Measurements from ENCODE around the gene SYNGR2. TPM values are rescaled to one million over a fixed set of nuclear protein-coding genes. Genes with fewer than 3 reads are reported as not detected.

The SYNGR2 gene
- total and polyA plus RNA-seq, 9 of the 15 experiments (the other 6 are each of a cell fraction or from before 2014, with no cell fraction given): 1.4 to 173 (median 87.8) TPM

DNA sequence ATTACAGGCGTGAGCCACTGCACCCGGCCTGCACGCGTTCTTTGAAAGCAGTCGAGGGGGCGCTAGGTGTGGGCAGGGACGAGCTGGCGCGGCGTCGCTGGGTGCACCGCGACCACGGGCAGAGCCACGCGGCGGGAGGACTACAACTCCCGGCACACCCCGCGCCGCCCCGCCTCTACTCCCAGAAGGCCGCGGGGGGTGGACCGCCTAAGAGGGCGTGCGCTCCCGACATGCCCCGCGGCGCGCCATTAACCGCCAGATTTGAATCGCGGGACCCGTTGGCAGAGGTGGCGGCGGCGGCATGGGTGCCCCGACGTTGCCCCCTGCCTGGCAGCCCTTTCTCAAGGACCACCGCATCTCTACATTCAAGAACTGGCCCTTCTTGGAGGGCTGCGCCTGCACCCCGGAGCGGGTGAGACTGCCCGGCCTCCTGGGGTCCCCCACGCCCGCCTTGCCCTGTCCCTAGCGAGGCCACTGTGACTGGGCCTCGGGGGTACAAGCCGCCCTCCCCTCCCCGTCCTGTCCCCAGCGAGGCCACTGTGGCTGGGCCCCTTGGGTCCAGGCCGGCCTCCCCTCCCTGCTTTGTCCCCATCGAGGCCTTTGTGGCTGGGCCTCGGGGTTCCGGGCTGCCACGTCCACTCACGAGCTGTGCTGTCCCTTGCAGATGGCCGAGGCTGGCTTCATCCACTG is 45.8 kb downstream of the SYNGR2 start, which contains the start of gene BIRC5 (continued):
- TF ChIP-seq ASH1L (IDR thresholded peaks at IDR 0.05; ENCODE audit: borderline replicate concordance, low read depth, partially characterized antibody): no peak
- no peak for TF ChIP-seq BDP1 (IDR thresholded peaks at IDR 0.05; ENCODE audit: insufficient read depth, insufficient read length)
- TF ChIP-seq SMARCA4 (IDR thresholded peaks at IDR 0.05): no peak
- TF ChIP-seq POU5F1 (IDR thresholded peaks at IDR 0.05; ENCODE audit: borderline replicate concordance, low read depth, low read length, partially characterized antibody): no peak
- no peak for TF ChIP-seq ZNF212 (CRISPR knock-in tag; IDR thresholded peaks at IDR 0.05)
- TF ChIP-seq, protein P1, sequence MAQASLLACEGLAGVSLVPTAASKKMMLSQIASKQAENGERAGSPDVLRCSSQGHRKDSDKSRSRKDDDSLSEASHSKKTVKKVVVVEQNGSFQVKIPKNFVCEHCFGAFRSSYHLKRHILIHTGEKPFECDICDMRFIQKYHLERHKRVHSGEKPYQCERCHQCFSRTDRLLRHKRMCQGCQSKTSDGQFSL (CRISPR knock-in tag; IDR thresholded peaks at IDR 0.05): peak; percentile 57; the same call in 1 of the 2 replicates
- TF ChIP-seq, protein P1 (tag; IDR thresholded peaks at IDR 0.05): no peak
- TF ChIP-seq, protein P2, sequence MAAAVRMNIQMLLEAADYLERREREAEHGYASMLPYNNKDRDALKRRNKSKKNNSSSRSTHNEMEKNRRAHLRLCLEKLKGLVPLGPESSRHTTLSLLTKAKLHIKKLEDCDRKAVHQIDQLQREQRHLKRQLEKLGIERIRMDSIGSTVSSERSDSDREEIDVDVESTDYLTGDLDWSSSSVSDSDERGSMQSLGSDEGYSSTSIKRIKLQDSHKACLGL (CRISPR knock-in tag; IDR thresholded peaks at IDR 0.05; ENCODE audit: borderline replicate concordance, poor library complexity, severe bottlenecking): no peak
- TF ChIP-seq ZNF253 (CRISPR knock-in tag; conservative IDR thresholded peaks at IDR 0.05): no peak
- no peak for TF ChIP-seq IRF2 (CRISPR knock-in tag; IDR thresholded peaks at IDR 0.05)
- TF ChIP-seq, protein P3, sequence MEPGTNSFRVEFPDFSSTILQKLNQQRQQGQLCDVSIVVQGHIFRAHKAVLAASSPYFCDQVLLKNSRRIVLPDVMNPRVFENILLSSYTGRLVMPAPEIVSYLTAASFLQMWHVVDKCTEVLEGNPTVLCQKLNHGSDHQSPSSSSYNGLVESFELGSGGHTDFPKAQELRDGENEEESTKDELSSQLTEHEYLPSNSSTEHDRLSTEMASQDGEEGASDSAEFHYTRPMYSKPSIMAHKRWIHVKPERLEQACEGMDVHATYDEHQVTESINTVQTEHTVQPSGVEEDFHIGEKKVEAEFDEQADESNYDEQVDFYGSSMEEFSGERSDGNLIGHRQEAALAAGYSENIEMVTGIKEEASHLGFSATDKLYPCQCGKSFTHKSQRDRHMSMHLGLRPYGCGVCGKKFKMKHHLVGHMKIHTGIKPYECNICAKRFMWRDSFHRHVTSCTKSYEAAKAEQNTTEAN (CRISPR knock-in tag; IDR thresholded peaks at IDR 0.05): peak; percentile 67; the same call in 1 of the 2 replicates
- no peak for TF ChIP-seq SETDB1 (IDR thresholded peaks at IDR 0.05; ENCODE audit: low read length)
- TF ChIP-seq SPI1 (IDR thresholded peaks at IDR 0.05; ENCODE audit: borderline replicate concordance, low read depth, low read length): no peak
- TF ChIP-seq ELF2 (CRISPR knock-in tag; IDR thresholded peaks at IDR 0.05): peak; percentile 47; the same call in 1 of the 2 replicates
- TF ChIP-seq, protein P4, sequence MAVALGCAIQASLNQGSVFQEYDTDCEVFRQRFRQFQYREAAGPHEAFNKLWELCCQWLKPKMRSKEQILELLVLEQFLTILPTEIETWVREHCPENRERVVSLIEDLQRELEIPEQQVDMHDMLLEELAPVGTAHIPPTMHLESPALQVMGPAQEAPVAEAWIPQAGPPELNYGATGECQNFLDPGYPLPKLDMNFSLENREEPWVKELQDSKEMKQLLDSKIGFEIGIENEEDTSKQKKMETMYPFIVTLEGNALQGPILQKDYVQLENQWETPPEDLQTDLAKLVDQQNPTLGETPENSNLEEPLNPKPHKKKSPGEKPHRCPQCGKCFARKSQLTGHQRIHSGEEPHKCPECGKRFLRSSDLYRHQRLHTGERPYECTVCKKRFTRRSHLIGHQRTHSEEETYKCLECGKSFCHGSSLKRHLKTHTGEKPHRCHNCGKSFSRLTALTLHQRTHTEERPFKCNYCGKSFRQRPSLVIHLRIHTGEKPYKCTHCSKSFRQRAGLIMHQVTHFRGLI (CRISPR knock-in tag; IDR thresholded peaks at IDR 0.05): no peak
- TF ChIP-seq, protein P5, sequence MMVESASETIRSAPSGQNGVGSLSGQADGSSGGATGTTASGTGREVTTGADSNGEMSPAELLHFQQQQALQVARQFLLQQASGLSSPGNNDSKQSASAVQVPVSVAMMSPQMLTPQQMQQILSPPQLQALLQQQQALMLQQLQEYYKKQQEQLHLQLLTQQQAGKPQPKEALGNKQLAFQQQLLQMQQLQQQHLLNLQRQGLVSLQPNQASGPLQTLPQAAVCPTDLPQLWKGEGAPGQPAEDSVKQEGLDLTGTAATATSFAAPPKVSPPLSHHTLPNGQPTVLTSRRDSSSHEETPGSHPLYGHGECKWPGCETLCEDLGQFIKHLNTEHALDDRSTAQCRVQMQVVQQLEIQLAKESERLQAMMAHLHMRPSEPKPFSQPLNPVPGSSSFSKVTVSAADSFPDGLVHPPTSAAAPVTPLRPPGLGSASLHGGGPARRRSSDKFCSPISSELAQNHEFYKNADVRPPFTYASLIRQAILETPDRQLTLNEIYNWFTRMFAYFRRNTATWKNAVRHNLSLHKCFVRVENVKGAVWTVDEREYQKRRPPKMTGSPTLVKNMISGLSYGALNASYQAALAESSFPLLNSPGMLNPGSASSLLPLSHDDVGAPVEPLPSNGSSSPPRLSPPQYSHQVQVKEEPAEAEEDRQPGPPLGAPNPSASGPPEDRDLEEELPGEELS (CRISPR knock-in tag; IDR thresholded peaks at IDR 0.05; ENCODE audit: borderline replicate concordance): peak; percentile 41; the same call in 1 of the 2 replicates
- TF ChIP-seq ZNF217 (CRISPR knock-in tag; IDR thresholded peaks at IDR 0.05): no peak
- TF ChIP-seq L3MBTL2 (IDR thresholded peaks at IDR 0.05): peak; percentile 96

Data from K562 (cell line).